HG02852 (cell line): ENCODE data around the gene ST3GAL5.
"Not testable (repeated sequence)": the region's sequence is repeated elsewhere in the genome, so short reads cannot be mapped to it uniquely, and the experiment has no call there.

Experiments
- ATAC-seq: cut with Tn5 transposase; IDR thresholded peaks from one replicate; pipeline ENCODE4 v1.9.1; 2021; ENCODE audit warnings: mild to moderate bottlenecking, moderate library complexity; ENCODE audit not compliant: unreplicated experiment

Gene ST3GAL5

GRCh38 chr2:85894554-85895278 lies 5.9 kb upstream of the ST3GAL5 start:
- ATAC-seq, result not testable (repeated sequence)

- no peak for ATAC-seq
These were observed 4.9 kb upstream of the ST3GAL5 start for GRCh38 chr2:85893428-85894258.

DNA sequence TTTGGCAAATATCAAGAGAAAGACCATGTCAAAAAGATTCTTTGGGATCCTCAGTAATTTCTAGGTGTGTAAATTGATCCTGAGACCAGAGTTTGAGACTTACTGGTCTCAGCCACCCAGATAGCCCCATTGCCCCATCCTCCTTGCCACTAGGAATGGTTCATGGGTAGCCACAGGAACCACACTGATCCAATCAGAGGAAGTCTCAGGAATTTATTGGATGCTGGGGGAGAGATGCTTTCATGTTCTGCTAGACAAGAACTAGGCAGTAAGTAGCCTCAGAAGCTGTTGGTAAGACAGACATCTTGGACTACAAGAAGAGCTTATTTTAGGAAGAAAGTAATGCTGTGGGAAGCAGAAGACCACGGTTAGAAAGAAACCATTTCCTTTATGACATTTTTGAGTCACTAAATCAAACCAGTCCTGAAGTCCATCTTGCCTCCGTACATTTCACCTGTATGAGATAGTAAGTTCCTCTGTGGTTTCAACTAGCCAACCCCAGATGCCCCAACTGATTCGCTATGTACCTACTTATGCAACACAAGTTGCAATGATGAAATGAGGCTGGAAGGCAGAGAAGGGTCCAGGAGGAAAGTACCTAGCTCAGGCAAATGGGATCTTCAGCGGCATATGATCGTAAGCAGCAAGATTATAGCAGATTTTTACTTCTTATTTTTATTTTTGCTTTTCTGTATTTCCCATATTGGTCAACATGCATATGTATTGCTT lies 3.6 kb upstream of the ST3GAL5 start:
- ATAC-seq, result no peak

GRCh38 chr2:85890522-85891176 lies 1.9 kb upstream of the ST3GAL5 start:
- ATAC-seq, result no peak

DNA sequence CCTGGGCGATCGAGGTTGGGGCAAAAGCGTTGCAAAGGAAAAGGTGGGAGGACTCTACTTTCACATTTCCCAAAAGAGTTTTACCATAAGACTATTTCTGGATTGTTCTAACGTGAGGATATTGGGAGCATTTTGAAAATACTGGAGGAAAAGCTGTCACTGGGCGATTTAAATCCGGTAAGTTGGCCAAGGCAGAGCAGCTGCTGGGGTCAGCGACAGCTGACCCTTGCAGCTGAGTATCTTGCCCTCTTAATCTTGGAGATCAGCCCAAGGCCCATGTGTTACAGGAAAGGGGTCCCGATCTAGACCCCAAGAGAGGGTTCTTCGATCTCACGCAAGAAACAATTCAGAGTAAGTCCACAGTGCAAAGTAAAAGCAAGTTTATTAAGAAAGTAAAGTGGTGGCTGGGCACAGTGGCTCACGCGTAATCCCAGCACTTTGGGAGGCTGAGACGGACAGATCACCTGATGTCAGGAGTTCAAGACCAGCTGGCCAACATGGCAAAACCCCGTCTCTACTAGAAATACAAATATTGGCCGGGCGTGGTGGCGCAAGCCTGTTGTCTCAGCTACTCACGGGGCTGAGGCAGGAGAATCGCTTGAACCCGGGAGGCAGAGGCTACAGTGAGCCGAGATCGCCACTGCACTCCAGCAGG lies 964 bp upstream of the ST3GAL5 start:
- ATAC-seq, result no peak

GRCh38 chr2:85888020-85888683 lies 638 bp downstream of the ST3GAL5 start:
- no peak for ATAC-seq

DNA sequence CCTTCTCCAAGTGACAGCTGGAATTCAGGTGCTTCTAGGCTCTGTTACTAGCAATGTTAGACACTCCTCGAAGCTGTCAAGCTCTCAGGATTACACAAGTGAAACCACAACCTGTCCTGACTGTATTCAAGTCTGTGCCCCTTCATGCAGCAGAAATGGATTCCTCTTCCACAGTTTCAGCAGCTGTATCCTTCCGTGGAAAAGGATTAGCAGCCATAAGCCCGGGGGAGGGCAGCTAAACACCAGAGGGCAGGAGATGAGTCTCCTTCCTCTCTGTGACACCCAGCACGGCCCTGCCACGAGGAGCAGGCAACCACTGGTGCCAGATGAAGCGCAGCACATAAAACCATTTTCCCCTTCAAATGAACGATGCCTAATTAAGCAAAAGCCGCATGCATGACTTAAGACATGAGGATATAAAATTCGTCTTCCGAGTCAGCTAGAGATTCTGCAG lies 1.2 kb downstream of the ST3GAL5 start:
- no peak for ATAC-seq

DNA sequence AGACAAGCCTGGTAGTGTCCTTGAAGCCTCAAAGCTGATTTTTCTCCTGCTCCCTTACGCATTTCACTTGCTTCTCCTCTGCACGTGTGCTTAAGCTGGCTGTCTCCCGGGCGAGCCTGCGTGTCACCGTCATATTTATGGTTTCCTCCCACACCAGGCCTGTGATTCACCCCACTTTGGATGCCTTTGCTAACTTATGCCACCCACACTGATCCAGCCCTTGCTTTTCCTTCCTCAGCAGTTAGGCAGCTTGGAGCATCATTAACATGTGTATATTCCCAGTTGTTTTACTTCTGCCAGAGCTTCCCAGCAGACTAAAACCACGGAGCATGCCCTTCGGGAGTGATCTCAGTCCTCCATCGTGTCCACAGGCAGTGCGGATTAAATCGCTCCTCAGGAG lies 2.2 kb downstream of the ST3GAL5 start:
- no peak for ATAC-seq

DNA sequence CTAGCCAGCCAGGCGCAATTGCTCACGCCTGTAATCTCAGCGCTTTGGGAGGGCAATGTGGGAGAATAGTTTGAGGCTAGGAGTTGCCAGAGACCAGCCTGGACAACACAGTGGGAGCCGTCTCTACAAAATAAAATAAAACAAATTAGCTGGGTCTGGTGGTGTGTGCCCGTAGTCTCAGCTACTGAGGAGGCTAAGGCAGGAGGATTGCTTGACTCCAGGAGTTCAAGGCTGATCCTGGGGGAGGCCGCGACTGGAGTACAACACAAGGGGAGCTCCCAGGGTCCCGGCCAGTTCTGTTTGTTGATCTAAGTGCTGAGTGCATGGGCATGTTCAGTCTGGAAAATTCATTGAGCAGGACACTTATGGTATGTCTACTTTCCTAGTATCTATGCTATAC lies 2.6 kb downstream of the ST3GAL5 start:
- ATAC-seq, result no peak

GRCh38 chr2:85881781-85882180 lies 7.0 kb downstream of the ST3GAL5 start:
- not testable (repeated sequence) for ATAC-seq

DNA sequence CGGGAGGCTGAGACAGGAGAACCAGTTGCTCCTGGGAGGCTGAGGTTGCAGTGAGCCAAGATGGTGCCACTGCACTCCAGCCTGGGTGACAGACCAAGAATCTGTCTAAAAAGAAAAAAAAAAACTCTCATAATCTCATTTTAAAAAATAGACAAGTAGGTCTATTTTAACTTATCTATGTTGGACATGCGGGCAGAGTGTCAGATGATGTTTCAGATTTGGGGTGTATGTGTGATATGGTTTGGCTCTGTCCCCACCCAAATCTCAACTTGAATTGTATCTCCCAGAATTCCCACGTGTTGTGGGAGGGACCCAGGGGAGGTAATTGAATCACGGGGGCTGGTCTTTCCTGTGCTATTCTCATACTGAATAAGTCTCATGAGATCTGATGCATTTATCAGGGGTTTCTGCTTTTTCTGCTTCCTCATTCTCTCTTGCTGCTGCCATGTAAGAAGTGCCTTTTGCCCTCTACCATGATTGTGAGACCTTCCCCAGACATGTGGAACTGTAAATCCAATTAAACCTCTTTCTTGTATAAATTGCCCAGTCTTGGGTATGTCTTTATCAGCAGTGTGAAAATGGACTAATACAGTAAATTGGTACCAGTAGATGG lies 8.0 kb downstream of the ST3GAL5 start:
- not testable (repeated sequence) for ATAC-seq

GRCh38 chr2:85878719-85879370 lies 9.9 kb downstream of the ST3GAL5 start:
- no peak for ATAC-seq

GRCh38 chr2:85875350-85876050 lies 13.3 kb downstream of the ST3GAL5 start:
- ATAC-seq, result no peak

- no peak for ATAC-seq
These were observed 15.1 kb downstream of the ST3GAL5 start for GRCh38 chr2:85873679-85874078.

- no peak for ATAC-seq
These were observed 16.1 kb downstream of the ST3GAL5 start for GRCh38 chr2:85872536-85873161.

GRCh38 chr2:85871494-85872164 lies 17.2 kb downstream of the ST3GAL5 start:
- no peak for ATAC-seq

DNA sequence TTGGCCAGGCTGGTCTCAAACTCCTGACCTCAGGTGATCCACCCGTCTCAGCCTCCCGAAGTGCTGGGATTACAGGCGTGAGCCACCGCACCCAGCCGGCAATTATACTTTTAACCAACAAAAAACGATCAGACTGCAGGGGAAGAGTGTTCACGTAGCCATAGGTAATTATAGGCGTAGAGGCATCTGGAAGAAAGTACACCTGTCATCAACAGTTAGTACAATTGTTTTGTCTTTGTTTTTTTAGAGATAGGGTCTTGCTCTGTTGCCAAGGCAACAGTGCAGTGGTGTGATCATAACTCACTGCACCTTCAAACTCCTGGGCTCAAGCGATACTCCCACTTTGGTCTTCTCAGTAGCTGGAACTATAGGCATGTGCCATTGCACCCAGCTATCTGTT lies 20.0 kb downstream of the ST3GAL5 start:
- no peak for ATAC-seq
